Colon (tissue), 2 donors: ENCODE data around the gene NDUFAB1.
"Not testable (repeated sequence)": the region's sequence is repeated elsewhere in the genome, so short reads cannot be mapped to it uniquely, and the experiment has no call there.

Source experiments
- FAIRE-seq: peaks from 2 replicates; lab custom pipeline; 2012; peaks lifted over from hg19 to GRCh38; lab: Jason Lieb, UNC
- donor health status: control.
- donor health status: control.

NDUFAB1 gene

DNA sequence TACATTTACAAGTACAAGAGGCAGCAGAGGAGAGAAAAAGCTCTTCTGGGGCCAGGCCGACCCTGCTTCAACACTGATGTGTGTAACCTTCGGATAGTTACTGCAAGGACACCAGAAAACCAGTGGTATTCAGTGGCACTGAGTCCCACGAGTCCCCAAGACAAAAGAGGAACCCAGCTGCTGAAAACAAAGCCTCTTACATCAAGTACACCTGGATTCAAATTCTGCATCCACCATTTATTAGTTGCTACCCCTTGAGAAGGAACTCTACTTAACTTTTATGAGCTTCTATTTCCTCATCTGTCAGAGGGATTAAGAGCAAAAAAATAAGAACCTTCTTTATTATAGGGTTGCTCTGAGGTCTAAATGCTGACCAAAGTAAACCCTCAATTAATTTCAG is 41.6 kb downstream of the NDUFAB1 start:
- FAIRE-seq: no peak

- FAIRE-seq: no peak
Observed at GRCh38 chr16:23552161-23552560, 44.0 kb downstream of the NDUFAB1 start.

GRCh38 chr16:23549938-23550337 is 46.2 kb downstream of the NDUFAB1 start:
- no peak for FAIRE-seq

DNA sequence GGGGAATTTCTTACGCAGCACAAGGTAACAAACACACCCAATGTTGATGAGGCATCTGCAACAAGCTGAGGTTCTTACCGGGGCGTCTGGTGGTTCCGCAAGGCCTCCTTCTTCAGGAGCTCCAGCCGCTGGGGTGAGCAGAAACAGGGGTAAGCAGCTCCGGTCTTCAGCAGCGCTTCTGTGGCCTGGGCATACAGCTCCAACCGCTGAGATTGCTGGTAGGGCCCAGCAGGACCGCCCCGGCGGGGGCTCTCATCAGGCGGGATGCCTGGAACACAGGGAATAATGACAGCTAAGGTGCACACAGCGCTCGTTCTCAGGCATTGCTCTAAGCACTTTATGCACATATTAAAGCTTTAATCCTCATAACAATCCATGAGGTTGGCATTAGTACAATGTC is 51.7 kb downstream of the NDUFAB1 start:
- FAIRE-seq: no peak

- not testable (repeated sequence) for FAIRE-seq
Observed at GRCh38 chr16:23540817-23541178, 55.3 kb downstream of the NDUFAB1 start.

DNA sequence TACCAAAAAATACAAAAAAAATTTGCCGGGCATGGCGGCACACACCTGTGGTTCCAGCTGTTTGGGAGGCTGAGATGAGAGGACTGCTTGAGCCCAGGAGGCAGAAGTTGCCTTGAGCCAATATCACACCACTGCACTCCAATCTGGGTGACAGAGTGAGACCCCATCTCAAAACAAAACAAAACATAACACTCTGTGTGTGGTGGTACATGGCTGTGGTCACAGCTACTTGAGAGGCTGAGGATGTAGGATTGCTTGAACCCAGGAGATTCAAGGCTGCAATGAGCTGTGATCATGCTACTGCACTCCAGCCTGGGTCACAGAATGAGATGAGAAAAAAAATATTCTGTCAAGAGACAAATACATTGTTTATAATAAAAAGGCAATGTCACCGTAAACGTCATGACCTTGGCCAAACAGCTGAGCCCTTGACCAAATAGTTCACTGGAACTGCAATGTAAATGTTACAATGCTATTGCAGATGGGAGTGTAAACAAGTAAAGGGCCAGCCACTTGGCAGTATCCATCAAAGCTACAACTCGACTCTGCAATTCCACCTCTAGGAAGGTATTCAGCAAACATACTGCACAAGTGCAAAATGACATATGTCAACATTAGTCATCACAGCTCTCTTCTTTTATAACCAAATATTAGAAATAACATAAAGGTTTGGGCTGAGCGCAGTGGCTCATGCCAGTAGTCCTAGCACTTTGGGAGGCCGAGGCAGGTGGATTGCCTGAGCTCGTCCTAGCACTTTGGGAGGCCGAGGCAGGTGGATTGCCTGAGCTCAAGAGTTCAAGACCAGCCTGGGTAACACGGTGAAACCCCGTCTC is 55.9 kb downstream of the NDUFAB1 start:
- no peak for FAIRE-seq

- FAIRE-seq: no peak
Observed at GRCh38 chr16:23538919-23539278, 57.2 kb downstream of the NDUFAB1 start.

GRCh38 chr16:23537390-23537789 is 58.7 kb downstream of the NDUFAB1 start:
- no peak for FAIRE-seq

- FAIRE-seq: no peak
Observed at GRCh38 chr16:23535901-23536300, 60.2 kb downstream of the NDUFAB1 start.

GRCh38 chr16:23534868-23535860 is 61.0 kb downstream of the NDUFAB1 start:
- no peak for FAIRE-seq

GRCh38 chr16:23532448-23532847 is 63.7 kb downstream of the NDUFAB1 start:
- no peak for FAIRE-seq
